ENCODE data around the gene NXF2. TPM values are rescaled to one million over a fixed set of nuclear protein-coding genes. Genes with fewer than 3 reads are reported as not detected.
"Not testable (repeated sequence)": the region's sequence is repeated elsewhere in the genome, so short reads cannot be mapped to it uniquely, and the experiment has no call there.

Gene NXF2
- total RNA-seq = not detected

DNA sequence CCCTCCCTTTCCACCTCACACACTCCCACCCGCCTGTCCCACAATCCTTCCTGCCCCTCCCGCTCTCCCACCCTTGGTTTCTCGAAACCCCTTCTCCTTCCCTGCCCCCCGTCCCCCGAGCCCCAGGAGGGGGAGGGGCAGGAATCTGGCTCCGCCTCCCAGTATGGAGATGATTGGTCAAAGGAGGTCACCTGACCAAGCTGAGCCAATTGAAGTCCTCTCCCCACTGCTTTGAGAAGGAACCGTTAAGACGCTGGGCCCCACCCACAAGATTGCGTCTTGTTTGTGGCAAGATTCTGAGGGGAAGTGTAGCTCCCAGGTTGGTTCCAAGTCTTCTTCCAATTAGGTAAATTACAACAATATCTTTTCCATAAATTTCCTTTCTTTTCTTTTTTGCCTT lies at the start of gene NXF2:
NXF2 (plus strand) TSS at position 275 of the 400 bp plus-strand sequence. CDS start 59,912 bp downstream, outside the sequence.
- DNase-seq; H3K9me3 ChIP-seq; H3K27me3 ChIP-seq; intact Hi-C loops (cut with DNase I); H3K36me3 ChIP-seq; H3K4me3 ChIP-seq (replicated peaks in 1 of 3); H3K27ac ChIP-seq; H3K4me1 ChIP-seq: not testable (repeated sequence)
- no CpG with 5 or more reads among the region's 9 CpGs for WGBS, 2 donors

GRCh38 chrX:102207940-102208339 lies 39.0 kb upstream of the NXF2 start:
- H3K27ac ChIP-seq; DNase-seq; H3K9me3 ChIP-seq; H3K36me3 ChIP-seq; intact Hi-C loops (cut with DNase I); H3K27me3 ChIP-seq; H3K4me3 ChIP-seq (replicated peaks in 1 of 3); H3K4me1 ChIP-seq: not testable (repeated sequence)
- WGBS, 2 donors = no CpG with 5 or more reads among the region's 5 CpGs

DNA sequence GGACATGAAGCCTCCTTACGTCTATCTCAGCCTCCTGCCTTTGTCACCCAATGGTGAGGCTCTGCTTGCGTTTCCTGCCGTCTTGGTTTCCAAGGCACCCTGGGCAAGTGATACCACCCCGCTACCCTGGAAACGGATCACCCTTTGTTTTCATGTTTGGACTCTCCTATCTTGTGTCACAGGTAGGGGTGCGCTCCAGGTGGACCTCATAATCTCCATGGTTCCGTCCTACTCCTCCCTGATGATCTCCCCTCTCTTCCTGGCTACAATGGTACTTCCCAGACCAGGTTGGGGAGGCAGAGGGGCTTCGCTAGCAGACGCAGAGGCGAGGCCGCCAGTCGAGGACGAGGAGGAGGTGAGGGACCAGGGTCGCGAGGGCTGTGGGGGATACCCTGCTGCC lies 32.0 kb upstream of the NXF2 start, which contains the start of gene TCP11X1:
TCP11X1 (plus strand) TSS at position 316 of the 400 bp plus-strand sequence.
- DNase-seq; H3K9me3 ChIP-seq; H3K27ac ChIP-seq; H3K27me3 ChIP-seq; H3K36me3 ChIP-seq; H3K4me1 ChIP-seq; intact Hi-C loops (cut with DNase I); H3K4me3 ChIP-seq (replicated peaks in 1 of 3): not testable (repeated sequence)
- WGBS, 2 donors = no CpG with 5 or more reads among the region's 15 CpGs

GRCh38 chrX:102216497-102216896 lies 30.5 kb upstream of the NXF2 start:
- H3K27ac ChIP-seq; H3K36me3 ChIP-seq; DNase-seq; intact Hi-C loops (cut with DNase I); H3K9me3 ChIP-seq; H3K4me1 ChIP-seq; H3K27me3 ChIP-seq; H3K4me3 ChIP-seq (replicated peaks in 1 of 3): not testable (repeated sequence)
- WGBS, 2 donors = no CpG with 5 or more reads among the region's 3 CpGs

- H3K36me3 ChIP-seq; H3K27me3 ChIP-seq; H3K9me3 ChIP-seq; H3K4me1 ChIP-seq; DNase-seq; intact Hi-C loops (cut with DNase I); H3K4me3 ChIP-seq (replicated peaks in 1 of 3); H3K27ac ChIP-seq: not testable (repeated sequence)
- WGBS, 2 donors = no CpG with 5 or more reads among the region's 7 CpGs
Observed at GRCh38 chrX:102235678-102236077, 11.3 kb upstream of the NXF2 start.

DNA sequence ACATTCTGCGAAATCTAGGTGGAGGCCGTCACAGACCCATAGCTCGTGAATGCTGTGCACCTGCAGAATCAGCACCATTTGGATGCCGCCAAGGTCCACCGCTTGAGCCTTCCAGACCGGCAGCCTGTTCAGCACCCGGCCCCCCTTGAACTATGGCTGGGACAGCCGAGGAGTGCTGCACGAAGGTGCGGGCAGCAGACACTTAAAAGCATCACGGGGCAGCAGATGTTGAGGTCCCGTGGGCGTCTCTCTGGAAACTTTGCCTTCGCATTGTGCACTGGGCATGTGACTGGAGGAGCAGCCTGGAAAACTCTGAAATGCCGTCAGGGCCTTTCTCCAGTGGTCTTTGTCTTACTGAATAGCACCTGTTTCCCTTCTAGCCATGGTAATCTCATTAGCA lies 6.7 kb upstream of the NXF2 start:
- 75% methylated on average over 6 of the region's 15 CpGs; no CpG with 5 or more reads in 1 of the 2 donors for WGBS, 2 donors
- DNase-seq; H3K27ac ChIP-seq; intact Hi-C loops (cut with DNase I); H3K36me3 ChIP-seq; H3K4me1 ChIP-seq; H3K9me3 ChIP-seq; H3K4me3 ChIP-seq (replicated peaks in 1 of 3); H3K27me3 ChIP-seq: not testable (repeated sequence)

DNA sequence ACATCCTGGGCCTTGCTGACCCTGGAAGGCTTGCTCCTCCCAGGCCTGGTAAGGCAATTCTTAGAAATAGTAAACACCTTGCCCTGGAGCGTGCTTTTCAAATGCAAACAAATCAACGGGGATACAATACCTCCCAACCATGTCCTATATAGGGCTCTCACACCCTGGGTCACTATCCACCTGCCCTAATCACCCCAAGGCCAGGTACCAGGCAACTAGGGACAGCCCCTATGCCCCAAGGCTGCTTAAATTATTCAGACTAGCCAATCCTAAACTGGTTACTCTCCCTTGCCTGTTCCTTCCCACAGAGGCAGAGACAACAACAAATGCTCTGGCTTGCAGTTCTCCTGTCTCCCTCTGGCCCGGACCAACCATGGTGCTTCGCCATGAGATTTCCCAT lies 25.3 kb downstream of the NXF2 start:
- H3K27ac ChIP-seq; H3K36me3 ChIP-seq; DNase-seq; intact Hi-C loops (cut with DNase I); H3K4me1 ChIP-seq; H3K4me3 ChIP-seq (replicated peaks in 1 of 3); H3K9me3 ChIP-seq; H3K27me3 ChIP-seq: not testable (repeated sequence)
- WGBS, 2 donors = no CpG with 5 or more reads among the region's 4 CpGs

- 69 to 83% methylated on average over 4 of the region's 4 CpGs for WGBS, 2 donors
- Histone ChIP-seq H3K27me3 (no peaks in the 10 kb centered on the region), H3K9me3 (no peaks in the 10 kb centered on the region), H3K27ac (no peak overlapping the region), H3K36me3 (no peaks in the 10 kb centered on the region), H3K4me3 (replicated peaks in 1 of 3) (no peak overlapping the region), H3K4me1 (no peaks in the 10 kb centered on the region)
- no peak for DNase-seq
- intact Hi-C loops (cut with DNase I) = no loop called here
- TF ChIP-seq, protein P1, sequence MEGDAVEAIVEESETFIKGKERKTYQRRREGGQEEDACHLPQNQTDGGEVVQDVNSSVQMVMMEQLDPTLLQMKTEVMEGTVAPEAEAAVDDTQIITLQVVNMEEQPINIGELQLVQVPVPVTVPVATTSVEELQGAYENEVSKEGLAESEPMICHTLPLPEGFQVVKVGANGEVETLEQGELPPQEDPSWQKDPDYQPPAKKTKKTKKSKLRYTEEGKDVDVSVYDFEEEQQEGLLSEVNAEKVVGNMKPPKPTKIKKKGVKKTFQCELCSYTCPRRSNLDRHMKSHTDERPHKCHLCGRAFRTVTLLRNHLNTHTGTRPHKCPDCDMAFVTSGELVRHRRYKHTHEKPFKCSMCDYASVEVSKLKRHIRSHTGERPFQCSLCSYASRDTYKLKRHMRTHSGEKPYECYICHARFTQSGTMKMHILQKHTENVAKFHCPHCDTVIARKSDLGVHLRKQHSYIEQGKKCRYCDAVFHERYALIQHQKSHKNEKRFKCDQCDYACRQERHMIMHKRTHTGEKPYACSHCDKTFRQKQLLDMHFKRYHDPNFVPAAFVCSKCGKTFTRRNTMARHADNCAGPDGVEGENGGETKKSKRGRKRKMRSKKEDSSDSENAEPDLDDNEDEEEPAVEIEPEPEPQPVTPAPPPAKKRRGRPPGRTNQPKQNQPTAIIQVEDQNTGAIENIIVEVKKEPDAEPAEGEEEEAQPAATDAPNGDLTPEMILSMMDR (IDR thresholded peaks at IDR 0.05) = no peak
- no peak for TF ChIP-seq POLR2A (IDR thresholded peaks at IDR 0.05)
Observed at GRCh38 chrX:102338162-102338561, 91.2 kb downstream of the NXF2 start.
